A549 (cell line): ENCODE measurements around the gene SEC24D.

Experiments
- EP300 ChIP-seq, 2 experiments: fragments of >200 bp; sonication (Bioruptor Twin); formaldehyde crosslinking; IDR thresholded peaks; 2 replicates in 1 of 2; 3 replicates in 1 of 2; pipeline ENCODE4 v1.6.1; 2016 to 2017
- ESRRA ChIP-seq: fragments of 150-350 bp; IDR thresholded peaks from 2 replicates; pipeline ENCODE4 v1.6.1; 2014; ENCODE audit warnings: mild to moderate bottlenecking, low read length, borderline replicate concordance
- FOSL2 ChIP-seq, 2 experiments: fragments of 450-650 bp in 1 of 2; fragments of >200 bp in 1 of 2; sonication (Bioruptor Twin) in 1 of 2; formaldehyde crosslinking; IDR thresholded peaks; 2 replicates each; pipeline versions ENCODE4 v1.5.0 to v1.6.1; 2016 to 2020; ENCODE audit warnings: mild to moderate bottlenecking in 1 of 2, moderate library complexity in 1 of 2
- GATA3 ChIP-seq: IDR thresholded peaks from 2 replicates; pipeline ENCODE4 v1.6.1; 2012; ENCODE audit warnings: borderline replicate concordance
- HOXB13 ChIP-seq: fragments of 250-450 bp; sonication (Bioruptor Pico); IDR thresholded peaks from 2 replicates; pipeline ENCODE4 v1.5.0; 2020; ENCODE audit warnings: low read depth, mild to moderate bottlenecking, moderate library complexity
- MAFK ChIP-seq: fragments of 450-650 bp; IDR thresholded peaks from 2 replicates; pipeline ENCODE4 v1.6.1; 2014; ENCODE audit not compliant: partially characterized antibody
- PHF8 ChIP-seq: fragments of 200-600 bp; sonication (generic); IDR thresholded peaks from 2 replicates; pipeline ENCODE4 v1.6.1; 2016; ENCODE audit warnings: low read depth, mild to moderate bottlenecking, antibody characterized with exemption, moderate library complexity, borderline replicate concordance
- POLR2A ChIP-seq: IDR thresholded peaks from 2 replicates; pipeline ENCODE4 v1.6.1; 2012; ENCODE audit warnings: mild to moderate bottlenecking, low read length
- RFX5 ChIP-seq: fragments of 450-650 bp; IDR thresholded peaks from 2 replicates; pipeline ENCODE4 v1.7.1; 2014; ENCODE audit warnings: antibody characterized with exemption, mild to moderate bottlenecking, moderate library complexity
- ZC3H11A ChIP-seq: fragments of 450-650 bp; IDR thresholded peaks from 2 replicates; pipeline ENCODE4 v1.6.1; 2014; ENCODE audit warnings: antibody characterized with exemption, mild to moderate bottlenecking
- ZFP36 ChIP-seq: fragments of 450-650 bp; IDR thresholded peaks from 2 replicates; pipeline ENCODE4 v1.6.1; 2014; ENCODE audit warnings: borderline replicate concordance; ENCODE audit not compliant: partially characterized antibody
- TF ChIP-seq, protein P1 (sequence below): fragments of >200 bp; sonication (Bioruptor Twin); formaldehyde crosslinking; IDR thresholded peaks from 3 replicates; pipeline ENCODE4 v1.5.1; 2016
- TF ChIP-seq, protein P2 (sequence below): fragments of 200-600 bp; sonication (generic); IDR thresholded peaks from 2 replicates; pipeline ENCODE4 v1.6.1; 2016; ENCODE audit warnings: antibody characterized with exemption, mild to moderate bottlenecking, moderate library complexity

DNA sequence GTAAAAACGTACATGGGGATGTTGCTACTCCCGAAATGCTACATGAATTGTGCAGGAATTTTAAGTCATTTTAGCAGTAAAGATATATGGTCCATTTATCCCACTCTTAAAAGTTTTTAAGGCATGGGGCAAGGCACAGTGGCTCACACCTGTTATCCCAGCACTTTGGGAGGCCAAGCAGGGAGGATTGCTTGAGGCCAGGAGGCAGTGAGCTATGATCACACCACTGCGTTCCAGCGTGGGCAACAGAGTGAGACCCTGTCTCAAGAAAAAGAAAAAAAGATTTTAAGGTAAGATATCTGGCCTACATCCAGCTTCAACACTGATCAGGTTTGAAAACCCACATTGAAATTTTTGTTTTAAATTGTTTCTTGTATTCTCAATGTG is 1.2 kb upstream of the SEC24D start:
- TF ChIP-seq, protein P1, sequence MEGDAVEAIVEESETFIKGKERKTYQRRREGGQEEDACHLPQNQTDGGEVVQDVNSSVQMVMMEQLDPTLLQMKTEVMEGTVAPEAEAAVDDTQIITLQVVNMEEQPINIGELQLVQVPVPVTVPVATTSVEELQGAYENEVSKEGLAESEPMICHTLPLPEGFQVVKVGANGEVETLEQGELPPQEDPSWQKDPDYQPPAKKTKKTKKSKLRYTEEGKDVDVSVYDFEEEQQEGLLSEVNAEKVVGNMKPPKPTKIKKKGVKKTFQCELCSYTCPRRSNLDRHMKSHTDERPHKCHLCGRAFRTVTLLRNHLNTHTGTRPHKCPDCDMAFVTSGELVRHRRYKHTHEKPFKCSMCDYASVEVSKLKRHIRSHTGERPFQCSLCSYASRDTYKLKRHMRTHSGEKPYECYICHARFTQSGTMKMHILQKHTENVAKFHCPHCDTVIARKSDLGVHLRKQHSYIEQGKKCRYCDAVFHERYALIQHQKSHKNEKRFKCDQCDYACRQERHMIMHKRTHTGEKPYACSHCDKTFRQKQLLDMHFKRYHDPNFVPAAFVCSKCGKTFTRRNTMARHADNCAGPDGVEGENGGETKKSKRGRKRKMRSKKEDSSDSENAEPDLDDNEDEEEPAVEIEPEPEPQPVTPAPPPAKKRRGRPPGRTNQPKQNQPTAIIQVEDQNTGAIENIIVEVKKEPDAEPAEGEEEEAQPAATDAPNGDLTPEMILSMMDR, result no peak
- TF ChIP-seq POLR2A, result no peak
- no peak for TF ChIP-seq ESRRA
- TF ChIP-seq PHF8, result no peak
- TF ChIP-seq RFX5, result no peak
- TF ChIP-seq MAFK, result no peak
- TF ChIP-seq, protein P2, sequence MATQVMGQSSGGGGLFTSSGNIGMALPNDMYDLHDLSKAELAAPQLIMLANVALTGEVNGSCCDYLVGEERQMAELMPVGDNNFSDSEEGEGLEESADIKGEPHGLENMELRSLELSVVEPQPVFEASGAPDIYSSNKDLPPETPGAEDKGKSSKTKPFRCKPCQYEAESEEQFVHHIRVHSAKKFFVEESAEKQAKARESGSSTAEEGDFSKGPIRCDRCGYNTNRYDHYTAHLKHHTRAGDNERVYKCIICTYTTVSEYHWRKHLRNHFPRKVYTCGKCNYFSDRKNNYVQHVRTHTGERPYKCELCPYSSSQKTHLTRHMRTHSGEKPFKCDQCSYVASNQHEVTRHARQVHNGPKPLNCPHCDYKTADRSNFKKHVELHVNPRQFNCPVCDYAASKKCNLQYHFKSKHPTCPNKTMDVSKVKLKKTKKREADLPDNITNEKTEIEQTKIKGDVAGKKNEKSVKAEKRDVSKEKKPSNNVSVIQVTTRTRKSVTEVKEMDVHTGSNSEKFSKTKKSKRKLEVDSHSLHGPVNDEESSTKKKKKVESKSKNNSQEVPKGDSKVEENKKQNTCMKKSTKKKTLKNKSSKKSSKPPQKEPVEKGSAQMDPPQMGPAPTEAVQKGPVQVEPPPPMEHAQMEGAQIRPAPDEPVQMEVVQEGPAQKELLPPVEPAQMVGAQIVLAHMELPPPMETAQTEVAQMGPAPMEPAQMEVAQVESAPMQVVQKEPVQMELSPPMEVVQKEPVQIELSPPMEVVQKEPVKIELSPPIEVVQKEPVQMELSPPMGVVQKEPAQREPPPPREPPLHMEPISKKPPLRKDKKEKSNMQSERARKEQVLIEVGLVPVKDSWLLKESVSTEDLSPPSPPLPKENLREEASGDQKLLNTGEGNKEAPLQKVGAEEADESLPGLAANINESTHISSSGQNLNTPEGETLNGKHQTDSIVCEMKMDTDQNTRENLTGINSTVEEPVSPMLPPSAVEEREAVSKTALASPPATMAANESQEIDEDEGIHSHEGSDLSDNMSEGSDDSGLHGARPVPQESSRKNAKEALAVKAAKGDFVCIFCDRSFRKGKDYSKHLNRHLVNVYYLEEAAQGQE, result no peak
- no peak for TF ChIP-seq ZFP36
- no peak for TF ChIP-seq ZC3H11A
- TF ChIP-seq HOXB13 (CRISPR knock-in tag), result no peak
- no peak for TF ChIP-seq EP300 (IDR thresholded peaks at IDR 0.05)
- TF ChIP-seq GATA3, result no peak
- TF ChIP-seq FOSL2 (IDR thresholded peaks at IDR 0.05), result no peak
- TF ChIP-seq FOSL2 (CRISPR knock-in tag; IDR thresholded peaks at IDR 0.05), result no peak
